Activated T-cell treated with anti-CD3 and anti-CD28 coated beads, Interleukin-2, amount 50 U/mL, for 72 hours (primary cell): Measurements from ENCODE around the gene CRISPLD2. TPM values are rescaled to one million over a fixed set of nuclear protein-coding genes. Genes with fewer than 3 reads are reported as not detected.

ENCODE experiments used
- ATAC-seq, 2 donors: fragments of 150-1000 bp; cut with Tn5 transposase; replicated peaks in 1 of 2; 2 replicates each; pipeline ENCODE4 v1.10.0; 2021; ENCODE audit warnings: moderate library complexity in 2 of 2, mild to moderate bottlenecking in 1 of 2
- DNase-seq, 2 donors: peaks; one replicate each; pipeline ENCODE4 v3.0.0; 2021 to 2022; ENCODE audit warnings: mixed read lengths in 1 of 2
- H3K27ac Mint-ChIP-seq: one replicate; pipeline ENCODE4 v1.8.0; 2022; ENCODE audit warnings: mild to moderate bottlenecking, moderate library complexity, mixed read lengths
- H3K27me3 Mint-ChIP-seq: one replicate; pipeline ENCODE4 v1.8.0; 2022; ENCODE audit warnings: low read depth, mixed read lengths
- H3K36me3 Mint-ChIP-seq, 2 donors: one replicate each; pipeline ENCODE4 v1.8.0; 2022; ENCODE audit warnings: mixed read lengths in 2 of 2, mild to moderate bottlenecking in 1 of 2; ENCODE audit not compliant: insufficient read depth in 2 of 2
- H3K4me1 Mint-ChIP-seq: one replicate; pipeline ENCODE4 v1.8.0; 2022; ENCODE audit warnings: low read depth, mixed read lengths
- H3K4me3 Mint-ChIP-seq, 2 donors: one replicate each; pipeline ENCODE4 v1.8.0; 2022; ENCODE audit warnings: mild to moderate bottlenecking in 2 of 2, mixed read lengths in 2 of 2, moderate library complexity in 2 of 2
- H3K9me3 Mint-ChIP-seq, 2 donors: one replicate each; pipeline ENCODE4 v1.8.0; 2022; ENCODE audit warnings: mixed read lengths in 2 of 2
- total RNA-seq, 2 donors: library from RNA; stranded (reverse); gene quantifications; one replicate each; pipeline ENCODE4 v1.2.3, GENCODE V29; 2022

The CRISPLD2 gene
- total RNA-seq, 2 donors from 2014 or later, result 0.38 to 0.51 TPM

DNA sequence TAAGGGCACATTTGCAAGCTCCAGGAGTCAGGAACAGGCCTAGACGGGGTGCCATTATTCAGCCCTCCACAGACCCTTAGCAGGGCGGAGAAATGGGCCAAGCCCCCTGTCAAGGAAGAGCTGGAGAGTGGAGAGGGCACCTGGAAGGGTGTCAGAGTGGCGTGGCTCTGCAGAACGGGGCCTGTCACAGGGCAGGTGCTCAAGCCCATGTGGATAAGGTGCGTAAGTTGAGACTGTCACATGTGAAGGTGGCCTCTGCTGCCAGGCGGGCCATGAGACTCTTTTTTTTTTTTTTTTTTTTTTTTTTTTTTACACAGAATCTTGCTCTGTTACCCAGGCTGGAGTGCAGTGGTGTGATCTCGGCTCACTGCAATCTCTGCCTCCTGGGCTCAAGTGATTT, 12.0 kb upstream of the CRISPLD2 start:
- H3K4me1 Mint-ChIP-seq, result peaks cover 21% of the 10 kb centered on the region
- H3K27ac Mint-ChIP-seq, result no peak overlapping the region
- H3K4me3 Mint-ChIP-seq, result no peak overlapping the region
- ATAC-seq (no peak), DNase-seq (no peak)
- no peaks in the 10 kb centered on the region for H3K27me3 Mint-ChIP-seq
- no peaks in the 10 kb centered on the region for H3K9me3 Mint-ChIP-seq
- H3K36me3 Mint-ChIP-seq, result no peaks in the 10 kb centered on the region

GRCh38 chr16:84808826-84809225, 11.0 kb upstream of the CRISPLD2 start:
- ATAC-seq (no peak), DNase-seq (no peak)
- Mint-ChIP-seq H3K36me3 (no peaks in the 10 kb centered on the region), H3K4me3 (no peak overlapping the region), H3K4me1 (peaks cover 21% of the 10 kb centered on the region), H3K27ac (no peak overlapping the region), H3K27me3 (no peaks in the 10 kb centered on the region), H3K9me3 (peaks cover 0 to 1% of the 10 kb centered on the region in 2 donors)

GRCh38 chr16:84810518-84811273, 9.1 kb upstream of the CRISPLD2 start:
- ATAC-seq (peak; percentile 66 to 74), DNase-seq (peak; percentile 22 to 35)
- no peaks in the 10 kb centered on the region for H3K36me3 Mint-ChIP-seq
- H3K4me3 Mint-ChIP-seq, result peak overlapping the region; percentile 10 to 60
- no peaks in the 10 kb centered on the region for H3K27me3 Mint-ChIP-seq
- peaks cover 0 to 1% of the 10 kb centered on the region in 2 donors for H3K9me3 Mint-ChIP-seq
- H3K27ac Mint-ChIP-seq, result peak overlapping the region; percentile 52
- H3K4me1 Mint-ChIP-seq, result peaks cover 21% of the 10 kb centered on the region

- ATAC-seq, result no peak
- Mint-ChIP-seq H3K27me3 (no peaks in the 10 kb centered on the region), H3K9me3 (peaks cover 0 to 1% of the 10 kb centered on the region in 2 donors), H3K4me3 (no peak overlapping the region), H3K27ac (no peak overlapping the region), H3K36me3 (no peaks in the 10 kb centered on the region), H3K4me1 (peaks cover 16% of the 10 kb centered on the region)
- no peak for DNase-seq
Measured at GRCh38 chr16:84811529-84811928, 8.3 kb upstream of the CRISPLD2 start.

DNA sequence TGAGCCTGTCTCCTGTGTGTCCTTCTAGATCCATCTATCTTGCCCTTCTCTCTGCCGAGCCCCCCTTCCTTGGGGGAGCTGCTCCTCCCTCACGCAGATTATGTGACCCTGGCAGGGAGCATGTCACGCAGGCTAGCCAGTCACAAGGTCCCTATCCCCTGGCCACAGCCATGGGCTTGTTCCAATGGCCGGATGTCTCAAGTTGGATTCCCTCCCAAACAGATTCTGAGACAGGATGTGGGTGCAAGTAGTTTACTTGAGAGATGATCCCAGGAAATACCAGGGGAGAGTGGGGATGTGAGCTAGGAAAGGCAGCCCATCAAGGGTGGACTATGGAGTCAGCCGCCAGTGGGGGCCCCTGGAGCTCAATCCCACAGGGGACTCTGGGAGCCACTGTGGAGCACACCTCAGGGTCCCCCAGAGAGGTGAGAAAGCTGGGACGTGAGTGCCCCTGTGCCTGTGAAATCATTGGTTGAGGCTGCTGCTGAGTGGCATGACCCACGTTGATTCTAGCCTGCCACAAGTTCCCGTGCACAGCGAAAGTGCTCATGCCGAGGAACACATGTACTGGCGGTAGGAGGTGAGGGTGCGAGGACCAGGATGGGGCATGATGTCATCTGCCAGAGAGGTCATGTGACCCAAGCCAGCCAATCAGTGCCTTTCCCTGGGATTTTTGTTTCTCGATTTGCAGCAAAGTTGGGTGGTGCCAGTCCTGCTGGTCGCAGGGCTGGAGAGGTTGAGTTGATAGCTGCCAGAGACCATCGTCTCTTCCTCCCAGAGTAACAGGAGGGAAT, 6.4 kb upstream of the CRISPLD2 start:
- H3K9me3 Mint-ChIP-seq, result peaks cover 0 to 1% of the 10 kb centered on the region in 2 donors
- no peak for DNase-seq
- peaks cover 14% of the 10 kb centered on the region for H3K4me1 Mint-ChIP-seq
- no peak overlapping the region for H3K27ac Mint-ChIP-seq
- H3K27me3 Mint-ChIP-seq, result no peaks in the 10 kb centered on the region
- H3K36me3 Mint-ChIP-seq, result no peaks in the 10 kb centered on the region
- no peak for ATAC-seq
- H3K4me3 Mint-ChIP-seq, result no peak overlapping the region

GRCh38 chr16:84815462-84815861, 4.3 kb upstream of the CRISPLD2 start:
- H3K4me1 Mint-ChIP-seq, result peaks cover 16% of the 10 kb centered on the region
- no peak for DNase-seq
- H3K4me3 Mint-ChIP-seq, result no peak overlapping the region
- ATAC-seq, result no peak
- H3K9me3 Mint-ChIP-seq, result peaks cover 0 to 1% of the 10 kb centered on the region in 2 donors
- no peaks in the 10 kb centered on the region for H3K36me3 Mint-ChIP-seq
- H3K27ac Mint-ChIP-seq, result no peak overlapping the region
- H3K27me3 Mint-ChIP-seq, result peaks cover 7% of the 10 kb centered on the region

GRCh38 chr16:84816023-84816422, 3.8 kb upstream of the CRISPLD2 start:
- Mint-ChIP-seq H3K4me1 (peaks cover 13% of the 10 kb centered on the region), H3K9me3 (peaks cover 0 to 1% of the 10 kb centered on the region in 2 donors), H3K27me3 (peaks cover 13% of the 10 kb centered on the region), H3K27ac (no peak overlapping the region), H3K4me3 (no peak overlapping the region), H3K36me3 (no peaks in the 10 kb centered on the region)
- no peak for DNase-seq
- no peak for ATAC-seq

DNA sequence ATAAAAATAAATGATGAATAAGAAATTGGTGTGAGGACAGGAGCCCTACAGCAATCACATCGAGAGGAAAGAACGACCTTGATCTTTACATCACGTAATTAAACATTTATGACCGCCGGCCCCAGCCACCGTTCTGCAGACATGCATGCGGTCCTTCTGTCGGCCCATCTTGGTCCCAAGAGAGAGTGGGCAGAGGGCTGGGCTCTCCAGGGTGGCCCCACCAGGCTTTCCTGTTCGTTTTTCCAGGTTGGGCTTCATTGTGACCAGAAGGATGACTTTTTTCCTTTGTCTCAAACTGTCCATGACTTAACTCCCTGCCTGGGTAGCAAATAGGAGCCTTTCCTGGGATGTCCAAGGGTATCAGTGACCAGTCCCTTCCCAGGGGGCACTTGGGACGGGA, 3.3 kb upstream of the CRISPLD2 start:
- H3K4me1 Mint-ChIP-seq, result peaks cover 10% of the 10 kb centered on the region
- peaks cover 0 to 1% of the 10 kb centered on the region in 2 donors for H3K9me3 Mint-ChIP-seq
- DNase-seq (no peak), ATAC-seq (no peak)
- H3K27ac Mint-ChIP-seq, result no peak overlapping the region
- H3K27me3 Mint-ChIP-seq, result peaks cover 17% of the 10 kb centered on the region
- H3K4me3 Mint-ChIP-seq, result no peak overlapping the region
- H3K36me3 Mint-ChIP-seq, result no peaks in the 10 kb centered on the region

DNA sequence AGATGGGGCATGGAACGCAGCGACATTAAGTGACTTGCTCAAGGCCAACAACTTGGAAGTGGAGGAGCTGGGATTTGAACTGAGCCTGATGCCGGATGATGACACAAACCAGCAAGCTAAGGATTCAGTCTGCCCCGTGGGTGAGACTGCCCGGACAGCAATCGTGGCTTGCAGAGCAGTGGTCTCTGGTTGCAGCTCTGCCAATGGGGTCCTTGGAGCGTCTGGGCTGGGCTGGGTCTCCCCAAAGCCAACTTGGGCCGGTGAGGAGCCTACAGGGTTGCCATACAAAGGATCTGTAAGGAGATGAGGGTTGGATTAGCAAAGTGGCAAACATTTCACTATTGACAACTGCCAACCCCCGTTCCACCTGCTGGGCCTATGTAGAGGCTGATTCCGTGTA, 2.6 kb upstream of the CRISPLD2 start:
- no peak for DNase-seq
- H3K4me3 Mint-ChIP-seq, result no peak overlapping the region
- peaks cover 24% of the 10 kb centered on the region for H3K27me3 Mint-ChIP-seq
- H3K4me1 Mint-ChIP-seq, result peaks cover 10% of the 10 kb centered on the region
- no peaks in the 10 kb centered on the region for H3K36me3 Mint-ChIP-seq
- H3K27ac Mint-ChIP-seq, result no peak overlapping the region
- no peak for ATAC-seq
- H3K9me3 Mint-ChIP-seq, result peaks cover 0 to 1% of the 10 kb centered on the region in 2 donors

GRCh38 chr16:84817613-84818012, 2.2 kb upstream of the CRISPLD2 start:
- Mint-ChIP-seq H3K27me3 (peaks cover 28% of the 10 kb centered on the region), H3K4me1 (peaks cover 10% of the 10 kb centered on the region), H3K27ac (no peak overlapping the region), H3K36me3 (no peaks in the 10 kb centered on the region), H3K9me3 (peaks cover 0 to 1% of the 10 kb centered on the region in 2 donors), H3K4me3 (no peak overlapping the region)
- ATAC-seq (no peak), DNase-seq (no peak)

GRCh38 chr16:84818133-84818532, 1.7 kb upstream of the CRISPLD2 start:
- no peak overlapping the region for H3K4me3 Mint-ChIP-seq
- H3K9me3 Mint-ChIP-seq, result peaks cover 0 to 1% of the 10 kb centered on the region in 2 donors
- no peak for DNase-seq
- ATAC-seq, result no peak
- peaks cover 10% of the 10 kb centered on the region for H3K4me1 Mint-ChIP-seq
- H3K27me3 Mint-ChIP-seq, result peaks cover 34% of the 10 kb centered on the region
- H3K27ac Mint-ChIP-seq, result no peak overlapping the region
- H3K36me3 Mint-ChIP-seq, result no peaks in the 10 kb centered on the region

DNA sequence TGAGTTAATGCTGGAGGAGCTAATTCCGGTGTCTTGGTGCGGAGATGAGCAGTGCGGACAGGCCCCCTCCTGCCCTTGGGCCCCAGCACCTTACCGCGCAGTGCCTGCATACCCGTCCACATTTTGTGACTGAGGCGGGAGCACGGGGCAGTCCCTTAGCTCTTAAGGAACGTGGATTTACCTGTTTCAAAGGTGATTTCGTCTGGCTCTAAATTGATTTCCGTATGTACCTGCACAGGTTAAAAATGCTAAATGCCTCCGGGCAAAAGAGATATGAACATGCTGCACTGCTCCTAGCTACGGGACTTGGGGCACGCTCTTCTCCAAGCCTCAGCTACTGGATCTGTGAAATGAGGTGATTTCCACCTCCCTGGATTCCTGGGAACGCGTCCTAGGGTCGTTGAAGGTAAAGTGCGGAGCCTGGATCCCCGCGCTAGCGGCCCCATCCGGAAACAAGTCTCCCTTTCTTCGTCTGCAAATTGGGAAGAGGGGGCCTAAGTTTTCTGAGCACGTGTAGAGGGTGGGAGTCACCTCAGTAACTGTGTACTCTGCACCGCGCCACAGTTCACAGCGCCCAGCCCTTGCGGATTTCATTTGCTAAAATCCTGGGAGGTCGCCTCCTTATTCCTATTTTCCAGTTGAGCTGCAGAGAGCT, 669 bp upstream of the CRISPLD2 start:
- no peak overlapping the region for H3K27ac Mint-ChIP-seq

DNA sequence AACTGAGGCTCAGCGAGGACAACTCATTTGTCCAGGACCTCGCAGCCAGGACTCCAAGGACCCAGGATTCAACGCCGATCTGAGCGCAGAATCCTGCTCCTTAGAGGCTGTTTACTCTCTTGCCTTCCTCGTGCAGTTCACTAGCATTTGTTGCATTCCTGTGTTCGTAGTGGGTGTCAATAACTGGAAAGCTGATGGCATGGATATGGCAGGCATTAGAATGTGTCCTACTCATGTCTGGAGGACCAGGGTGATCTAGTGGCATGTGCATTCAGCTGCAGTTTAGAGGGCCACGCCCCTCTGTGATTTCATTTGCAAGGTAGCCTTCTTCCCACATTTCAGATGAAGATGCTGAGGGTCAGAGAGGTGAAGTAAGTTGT, 510 bp downstream of the CRISPLD2 start:
- DNase-seq (no peak), ATAC-seq (no peak)
- Mint-ChIP-seq H3K27me3 (peaks cover 35% of the 10 kb centered on the region), H3K27ac (no peak overlapping the region), H3K4me3 (peak overlapping the region; percentile 79 to 85), H3K4me1 (peaks cover 10% of the 10 kb centered on the region), H3K9me3 (no peaks in the 10 kb centered on the region), H3K36me3 (no peaks in the 10 kb centered on the region)

More for the DNA sequence above, 669 bp upstream of the CRISPLD2 start:
- no peaks in the 10 kb centered on the region for H3K9me3 Mint-ChIP-seq
- ATAC-seq, result peak in 1 of 2 donors; percentile 7
- H3K4me1 Mint-ChIP-seq, result peaks cover 10% of the 10 kb centered on the region
- H3K36me3 Mint-ChIP-seq, result no peaks in the 10 kb centered on the region
- H3K4me3 Mint-ChIP-seq, result peak overlapping the region; percentile 79 to 85
- DNase-seq, result no peak
- peaks cover 35% of the 10 kb centered on the region for H3K27me3 Mint-ChIP-seq
